ENCODE data around the gene OR10J1. TPM values are rescaled to one million over a fixed set of nuclear protein-coding genes. Genes with fewer than 3 reads are reported as not detected.

The OR10J1 gene, protein sequence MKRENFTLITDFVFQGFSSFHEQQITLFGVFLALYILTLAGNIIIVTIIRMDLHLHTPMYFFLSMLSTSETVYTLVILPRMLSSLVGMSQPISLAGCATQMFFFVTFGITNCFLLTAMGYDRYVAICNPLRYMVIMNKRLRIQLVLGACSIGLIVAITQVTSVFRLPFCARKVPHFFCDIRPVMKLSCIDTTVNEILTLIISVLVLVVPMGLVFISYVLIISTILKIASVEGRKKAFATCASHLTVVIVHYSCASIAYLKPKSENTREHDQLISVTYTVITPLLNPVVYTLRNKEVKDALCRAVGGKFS
- total RNA-seq (2021) (not detected in 3 replicates), Bru-seq, nascent RNA (not detected)
- long read RNA-seq, experiment 1 = 0 reads
- long read RNA-seq, experiment 2 = 0 reads
- long read RNA-seq, experiment 3 = 0 reads

DNA sequence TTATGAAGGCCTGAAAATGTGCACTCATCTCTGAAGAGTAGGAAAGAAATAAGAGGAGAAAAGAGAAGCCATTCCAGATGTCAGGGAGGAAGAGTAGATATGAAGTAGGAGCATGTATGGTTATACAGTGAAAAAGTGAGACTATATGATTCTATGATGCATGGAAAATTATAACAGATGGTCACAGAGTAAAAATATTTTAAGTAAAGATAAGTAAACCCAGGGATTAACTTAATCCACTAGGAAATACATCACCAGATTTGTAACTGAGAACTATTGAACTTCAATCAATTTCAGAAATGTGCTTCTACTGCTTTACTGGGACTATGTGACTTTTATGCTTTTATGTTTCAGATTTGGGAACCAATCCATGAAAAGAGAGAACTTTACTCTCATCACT is at the start of gene OR10J1:
TSS of gene OR10J1 (plus strand) at position 301 of the 400 bp plus-strand sequence. CDS start at position 371, 70 bp downstream.
- ChIA-PET CTCF (no interaction called here), POLR2A (no interaction called here)
- no peaks in the 10 kb centered on the region for H3K9me3 Mint-ChIP-seq
- DNase-seq (ENCODE audit: low spot score) (no peak), ATAC-seq (no peak)
- TF ChIP-seq GRHL2 (CRISPR knock-in tag; IDR thresholded peaks at IDR 0.05; ENCODE audit: insufficient replicate concordance, severe bottlenecking) (no peak), FOXJ3 (CRISPR knock-in tag; IDR thresholded peaks at IDR 0.05; ENCODE audit: borderline replicate concordance) (no peak), KAT7 (CRISPR knock-in tag; IDR thresholded peaks at IDR 0.05; ENCODE audit: borderline replicate concordance) (no peak), ZNF219 (CRISPR knock-in tag; IDR thresholded peaks at IDR 0.05; ENCODE audit: borderline replicate concordance) (no peak), GTF2I (CRISPR knock-in tag; conservative IDR thresholded peaks at IDR 0.05) (no peak), TCF7 (CRISPR knock-in tag; IDR thresholded peaks at IDR 0.05; ENCODE audit: low read depth) (no peak), ESRRA (CRISPR knock-in tag; IDR thresholded peaks at IDR 0.05; ENCODE audit: borderline replicate concordance) (no peak)
- TF ChIP-seq, protein P1, sequence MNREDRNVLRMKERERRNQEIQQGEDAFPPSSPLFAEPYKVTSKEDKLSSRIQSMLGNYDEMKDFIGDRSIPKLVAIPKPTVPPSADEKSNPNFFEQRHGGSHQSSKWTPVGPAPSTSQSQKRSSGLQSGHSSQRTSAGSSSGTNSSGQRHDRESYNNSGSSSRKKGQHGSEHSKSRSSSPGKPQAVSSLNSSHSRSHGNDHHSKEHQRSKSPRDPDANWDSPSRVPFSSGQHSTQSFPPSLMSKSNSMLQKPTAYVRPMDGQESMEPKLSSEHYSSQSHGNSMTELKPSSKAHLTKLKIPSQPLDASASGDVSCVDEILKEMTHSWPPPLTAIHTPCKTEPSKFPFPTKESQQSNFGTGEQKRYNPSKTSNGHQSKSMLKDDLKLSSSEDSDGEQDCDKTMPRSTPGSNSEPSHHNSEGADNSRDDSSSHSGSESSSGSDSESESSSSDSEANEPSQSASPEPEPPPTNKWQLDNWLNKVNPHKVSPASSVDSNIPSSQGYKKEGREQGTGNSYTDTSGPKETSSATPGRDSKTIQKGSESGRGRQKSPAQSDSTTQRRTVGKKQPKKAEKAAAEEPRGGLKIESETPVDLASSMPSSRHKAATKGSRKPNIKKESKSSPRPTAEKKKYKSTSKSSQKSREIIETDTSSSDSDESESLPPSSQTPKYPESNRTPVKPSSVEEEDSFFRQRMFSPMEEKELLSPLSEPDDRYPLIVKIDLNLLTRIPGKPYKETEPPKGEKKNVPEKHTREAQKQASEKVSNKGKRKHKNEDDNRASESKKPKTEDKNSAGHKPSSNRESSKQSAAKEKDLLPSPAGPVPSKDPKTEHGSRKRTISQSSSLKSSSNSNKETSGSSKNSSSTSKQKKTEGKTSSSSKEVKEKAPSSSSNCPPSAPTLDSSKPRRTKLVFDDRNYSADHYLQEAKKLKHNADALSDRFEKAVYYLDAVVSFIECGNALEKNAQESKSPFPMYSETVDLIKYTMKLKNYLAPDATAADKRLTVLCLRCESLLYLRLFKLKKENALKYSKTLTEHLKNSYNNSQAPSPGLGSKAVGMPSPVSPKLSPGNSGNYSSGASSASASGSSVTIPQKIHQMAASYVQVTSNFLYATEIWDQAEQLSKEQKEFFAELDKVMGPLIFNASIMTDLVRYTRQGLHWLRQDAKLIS (CRISPR knock-in tag; IDR thresholded peaks at IDR 0.05; ENCODE audit: borderline replicate concordance) = no peak
- TF ChIP-seq, protein P2, sequence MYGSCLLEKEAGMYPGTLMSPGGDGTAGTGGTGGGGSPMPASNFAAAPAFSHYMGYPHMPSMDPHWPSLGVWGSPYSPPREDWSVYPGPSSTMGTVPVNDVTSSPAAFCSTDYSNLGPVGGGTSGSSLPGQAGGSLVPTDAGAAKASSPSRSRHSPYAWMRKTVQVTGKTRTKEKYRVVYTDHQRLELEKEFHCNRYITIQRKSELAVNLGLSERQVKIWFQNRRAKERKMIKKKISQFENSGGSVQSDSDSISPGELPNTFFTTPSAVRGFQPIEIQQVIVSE (CRISPR knock-in tag; IDR thresholded peaks at IDR 0.05; ENCODE audit: borderline replicate concordance) = no peak
- TF ChIP-seq, protein P3, sequence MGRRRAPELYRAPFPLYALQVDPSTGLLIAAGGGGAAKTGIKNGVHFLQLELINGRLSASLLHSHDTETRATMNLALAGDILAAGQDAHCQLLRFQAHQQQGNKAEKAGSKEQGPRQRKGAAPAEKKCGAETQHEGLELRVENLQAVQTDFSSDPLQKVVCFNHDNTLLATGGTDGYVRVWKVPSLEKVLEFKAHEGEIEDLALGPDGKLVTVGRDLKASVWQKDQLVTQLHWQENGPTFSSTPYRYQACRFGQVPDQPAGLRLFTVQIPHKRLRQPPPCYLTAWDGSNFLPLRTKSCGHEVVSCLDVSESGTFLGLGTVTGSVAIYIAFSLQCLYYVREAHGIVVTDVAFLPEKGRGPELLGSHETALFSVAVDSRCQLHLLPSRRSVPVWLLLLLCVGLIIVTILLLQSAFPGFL (CRISPR knock-in tag; IDR thresholded peaks at IDR 0.05; ENCODE audit: borderline replicate concordance) = no peak
- TF ChIP-seq, protein P4, sequence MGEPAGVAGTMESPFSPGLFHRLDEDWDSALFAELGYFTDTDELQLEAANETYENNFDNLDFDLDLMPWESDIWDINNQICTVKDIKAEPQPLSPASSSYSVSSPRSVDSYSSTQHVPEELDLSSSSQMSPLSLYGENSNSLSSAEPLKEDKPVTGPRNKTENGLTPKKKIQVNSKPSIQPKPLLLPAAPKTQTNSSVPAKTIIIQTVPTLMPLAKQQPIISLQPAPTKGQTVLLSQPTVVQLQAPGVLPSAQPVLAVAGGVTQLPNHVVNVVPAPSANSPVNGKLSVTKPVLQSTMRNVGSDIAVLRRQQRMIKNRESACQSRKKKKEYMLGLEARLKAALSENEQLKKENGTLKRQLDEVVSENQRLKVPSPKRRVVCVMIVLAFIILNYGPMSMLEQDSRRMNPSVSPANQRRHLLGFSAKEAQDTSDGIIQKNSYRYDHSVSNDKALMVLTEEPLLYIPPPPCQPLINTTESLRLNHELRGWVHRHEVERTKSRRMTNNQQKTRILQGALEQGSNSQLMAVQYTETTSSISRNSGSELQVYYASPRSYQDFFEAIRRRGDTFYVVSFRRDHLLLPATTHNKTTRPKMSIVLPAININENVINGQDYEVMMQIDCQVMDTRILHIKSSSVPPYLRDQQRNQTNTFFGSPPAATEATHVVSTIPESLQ (CRISPR knock-in tag; IDR thresholded peaks at IDR 0.05) = no peak
- no peaks in the 10 kb centered on the region for H3K27me3 Mint-ChIP-seq (ENCODE audit: low read depth)
- H3K27ac Mint-ChIP-seq = no peak within 1 kb of the TSS
- H3K36me3 Mint-ChIP-seq = no peaks in the 10 kb centered on the region
- H3K4me3 Mint-ChIP-seq = no peak within 1 kb of the TSS
- H3K4me1 Mint-ChIP-seq = no peaks in the 10 kb centered on the region

DNA sequence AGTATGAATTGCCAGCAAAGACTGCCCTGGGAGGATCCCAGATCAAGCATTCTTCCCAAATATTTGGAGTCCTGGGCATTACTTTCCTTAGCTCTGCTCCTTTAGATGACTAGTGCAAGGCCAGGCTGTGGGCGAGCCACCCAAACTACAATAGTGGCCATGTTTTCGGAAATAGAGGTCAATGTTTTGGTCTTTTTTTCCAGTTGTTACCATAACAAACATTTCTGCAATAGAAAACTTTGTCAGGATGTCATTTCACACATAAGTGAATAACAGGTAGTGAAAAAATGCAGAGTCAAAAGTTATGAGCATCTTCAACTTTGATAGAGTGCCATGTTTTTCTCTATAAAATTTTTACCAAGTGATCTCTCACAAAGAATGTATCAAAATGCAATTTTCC is 32.7 kb upstream of the OR10J1 start:
- Mint-ChIP-seq H3K27ac (no peak overlapping the region), H3K36me3 (no peaks in the 10 kb centered on the region), H3K9me3 (peaks cover 43% of the 10 kb centered on the region), H3K4me1 (peaks cover 7% of the 10 kb centered on the region), H3K4me3 (no peak overlapping the region), H3K27me3 (ENCODE audit: low read depth) (no peaks in the 10 kb centered on the region; the same call in 1 of the 2 replicates)
- TF ChIP-seq, protein P5, sequence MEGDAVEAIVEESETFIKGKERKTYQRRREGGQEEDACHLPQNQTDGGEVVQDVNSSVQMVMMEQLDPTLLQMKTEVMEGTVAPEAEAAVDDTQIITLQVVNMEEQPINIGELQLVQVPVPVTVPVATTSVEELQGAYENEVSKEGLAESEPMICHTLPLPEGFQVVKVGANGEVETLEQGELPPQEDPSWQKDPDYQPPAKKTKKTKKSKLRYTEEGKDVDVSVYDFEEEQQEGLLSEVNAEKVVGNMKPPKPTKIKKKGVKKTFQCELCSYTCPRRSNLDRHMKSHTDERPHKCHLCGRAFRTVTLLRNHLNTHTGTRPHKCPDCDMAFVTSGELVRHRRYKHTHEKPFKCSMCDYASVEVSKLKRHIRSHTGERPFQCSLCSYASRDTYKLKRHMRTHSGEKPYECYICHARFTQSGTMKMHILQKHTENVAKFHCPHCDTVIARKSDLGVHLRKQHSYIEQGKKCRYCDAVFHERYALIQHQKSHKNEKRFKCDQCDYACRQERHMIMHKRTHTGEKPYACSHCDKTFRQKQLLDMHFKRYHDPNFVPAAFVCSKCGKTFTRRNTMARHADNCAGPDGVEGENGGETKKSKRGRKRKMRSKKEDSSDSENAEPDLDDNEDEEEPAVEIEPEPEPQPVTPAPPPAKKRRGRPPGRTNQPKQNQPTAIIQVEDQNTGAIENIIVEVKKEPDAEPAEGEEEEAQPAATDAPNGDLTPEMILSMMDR (IDR thresholded peaks at IDR 0.05) = no peak
- TF ChIP-seq FOXK1 (CRISPR knock-in tag; IDR thresholded peaks at IDR 0.05) = no peak
- TF ChIP-seq NFYB (CRISPR knock-in tag; conservative IDR thresholded peaks at IDR 0.05; ENCODE audit: low read depth) = no peak
- no peak for TF ChIP-seq NR2C2 (CRISPR knock-in tag; IDR thresholded peaks at IDR 0.05)
- TF ChIP-seq IRF2 (CRISPR knock-in tag; IDR thresholded peaks at IDR 0.05; ENCODE audit: borderline replicate concordance, low read depth) = no peak
- TF ChIP-seq, protein P3 (CRISPR knock-in tag; IDR thresholded peaks at IDR 0.05; ENCODE audit: borderline replicate concordance) = no peak
- TF ChIP-seq RORB (CRISPR knock-in tag; IDR thresholded peaks at IDR 0.05) = no peak
- POLR2A ChIA-PET = interaction anchor here (0.5 kb wide), 1 partner anchor 889 kb away, joined by 3 read pairs; no protein-coding TSS in a partner anchor
- CTCF ChIA-PET = interaction anchor here (1.2 to 1.5 kb wide), 2 partner anchors 209 to 383 kb away, joined by 3 read pairs; no protein-coding TSS in a partner anchor
- DNase-seq (ENCODE audit: low spot score) = no peak
- ATAC-seq = no peak

Data from WTC11 (cell line).